ENCODE measurements around the gene KLF9. TPM values are rescaled to one million over a fixed set of nuclear protein-coding genes. Genes with fewer than 3 reads are reported as not detected.

KLF9 gene
- total RNA-seq, 1 experiment from 2014 or later: 7.0 TPM

DNA sequence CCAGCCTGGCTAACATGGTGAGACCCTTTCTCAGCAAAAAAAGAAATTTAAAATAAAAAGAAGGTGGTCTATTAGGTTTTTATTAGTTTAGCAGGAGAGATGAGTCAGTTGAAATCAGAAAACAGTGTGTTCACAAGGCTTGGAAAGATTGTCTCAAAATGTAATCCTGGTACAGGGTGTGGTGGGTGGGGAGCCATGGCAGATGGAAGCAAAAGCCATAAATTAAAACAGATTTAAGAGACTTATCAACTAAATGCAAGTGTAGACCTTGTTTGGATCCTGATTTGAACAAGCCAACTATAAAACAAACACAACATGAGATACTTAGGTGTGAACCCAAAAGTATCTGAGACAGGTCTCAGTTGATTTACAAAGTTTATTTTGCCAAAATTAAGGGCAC is 42.8 kb upstream of the KLF9 start:
- intact Hi-C loops (cut with micrococcal nuclease; ENCODE audit: unreplicated experiment): no loop called here
- H4K20me1 ChIP-seq (ENCODE audit: insufficient read depth): no peaks in the 10 kb centered on the region
- no peak overlapping the region for H3K4me3 ChIP-seq
- H3K27me3 ChIP-seq (ENCODE audit: insufficient read depth, low read depth): no peaks in the 10 kb centered on the region
- no peak for DNase-seq
- POLR2A ChIA-PET (ENCODE audit: unreplicated experiment): no interaction called here
- H3F3A ChIP-seq (ENCODE audit: insufficient read depth, low read depth): no peaks in the 10 kb centered on the region
- no peaks in the 10 kb centered on the region for H3K36me3 ChIP-seq (ENCODE audit: low read depth)
- H3K27ac ChIP-seq: no peak overlapping the region
- H3K4me2 ChIP-seq: no peak overlapping the region
- no peak overlapping the region for H2AFZ ChIP-seq
- no peaks in the 10 kb centered on the region for H3K9me3 ChIP-seq (ENCODE audit: insufficient read depth, low read depth)
- CTCF ChIA-PET: no interaction called here
- H3K79me2 ChIP-seq (ENCODE audit: low read depth): no peaks in the 10 kb centered on the region
- BruUV-seq (replicated peaks): no TSS peak
- H3K9me2 ChIP-seq (ENCODE audit: insufficient read depth): no peaks in the 10 kb centered on the region
- TF ChIP-seq EZH2 (IDR thresholded peaks at IDR 0.05; ENCODE audit: low read depth): no peak
- TF ChIP-seq, protein P1, sequence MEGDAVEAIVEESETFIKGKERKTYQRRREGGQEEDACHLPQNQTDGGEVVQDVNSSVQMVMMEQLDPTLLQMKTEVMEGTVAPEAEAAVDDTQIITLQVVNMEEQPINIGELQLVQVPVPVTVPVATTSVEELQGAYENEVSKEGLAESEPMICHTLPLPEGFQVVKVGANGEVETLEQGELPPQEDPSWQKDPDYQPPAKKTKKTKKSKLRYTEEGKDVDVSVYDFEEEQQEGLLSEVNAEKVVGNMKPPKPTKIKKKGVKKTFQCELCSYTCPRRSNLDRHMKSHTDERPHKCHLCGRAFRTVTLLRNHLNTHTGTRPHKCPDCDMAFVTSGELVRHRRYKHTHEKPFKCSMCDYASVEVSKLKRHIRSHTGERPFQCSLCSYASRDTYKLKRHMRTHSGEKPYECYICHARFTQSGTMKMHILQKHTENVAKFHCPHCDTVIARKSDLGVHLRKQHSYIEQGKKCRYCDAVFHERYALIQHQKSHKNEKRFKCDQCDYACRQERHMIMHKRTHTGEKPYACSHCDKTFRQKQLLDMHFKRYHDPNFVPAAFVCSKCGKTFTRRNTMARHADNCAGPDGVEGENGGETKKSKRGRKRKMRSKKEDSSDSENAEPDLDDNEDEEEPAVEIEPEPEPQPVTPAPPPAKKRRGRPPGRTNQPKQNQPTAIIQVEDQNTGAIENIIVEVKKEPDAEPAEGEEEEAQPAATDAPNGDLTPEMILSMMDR (conservative IDR thresholded peaks at IDR 0.05): no peak
- H3K4me1 ChIP-seq (replicated peaks; ENCODE audit: insufficient read depth): no peaks in the 10 kb centered on the region

DNA sequence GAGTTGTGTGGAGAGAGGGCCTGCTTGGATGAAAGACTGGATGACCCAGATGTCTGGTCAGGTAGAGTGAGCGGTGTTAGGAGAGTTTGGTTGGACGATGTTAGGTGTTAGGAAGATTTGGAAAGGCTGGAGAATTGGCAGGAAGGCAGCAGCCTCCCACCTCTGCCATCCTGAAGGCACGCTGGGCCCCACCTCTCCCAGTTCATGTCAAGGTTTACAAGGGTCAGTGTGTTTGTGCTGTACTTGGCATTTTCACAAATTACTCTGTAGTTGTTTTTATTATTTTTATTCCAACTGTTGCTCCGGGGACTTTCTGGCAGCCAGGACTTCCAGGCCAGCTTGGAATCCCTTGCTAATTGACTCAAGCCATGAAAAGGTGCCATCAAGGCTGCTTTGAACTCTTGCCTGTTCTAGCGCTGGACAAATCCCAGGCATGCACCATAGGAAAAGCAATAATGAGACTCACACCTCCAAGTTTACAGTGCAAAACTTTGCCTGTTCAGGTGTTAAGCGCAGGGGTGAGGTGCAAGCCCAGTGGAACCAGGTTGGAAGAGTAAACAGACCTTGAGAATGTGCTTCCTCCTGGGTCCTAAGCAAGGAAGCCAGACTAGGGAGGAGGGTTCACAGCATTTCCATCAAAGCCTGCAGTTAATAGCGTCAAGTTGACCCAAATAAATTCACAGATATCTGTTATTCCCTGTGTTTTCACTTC is 41.7 kb upstream of the KLF9 start:
- ChIA-PET CTCF (no interaction called here), POLR2A (ENCODE audit: unreplicated experiment) (no interaction called here)
- no TSS peak for BruUV-seq (replicated peaks)
- H3K27ac ChIP-seq: no peak overlapping the region
- H3K9me3 ChIP-seq (ENCODE audit: insufficient read depth, low read depth): no peaks in the 10 kb centered on the region
- H3F3A ChIP-seq (ENCODE audit: insufficient read depth, low read depth): no peaks in the 10 kb centered on the region
- TF ChIP-seq, protein P1 (conservative IDR thresholded peaks at IDR 0.05): no peak
- no peak for TF ChIP-seq EZH2 (IDR thresholded peaks at IDR 0.05; ENCODE audit: low read depth)
- H3K9me2 ChIP-seq (ENCODE audit: insufficient read depth): no peaks in the 10 kb centered on the region
- no peak overlapping the region for H2AFZ ChIP-seq
- no peaks in the 10 kb centered on the region for H3K27me3 ChIP-seq (ENCODE audit: insufficient read depth, low read depth)
- H3K4me2 ChIP-seq: no peak overlapping the region
- H3K4me3 ChIP-seq: no peak overlapping the region
- H4K20me1 ChIP-seq (ENCODE audit: insufficient read depth): no peaks in the 10 kb centered on the region
- H3K79me2 ChIP-seq (ENCODE audit: low read depth): no peaks in the 10 kb centered on the region
- no peaks in the 10 kb centered on the region for H3K4me1 ChIP-seq (replicated peaks; ENCODE audit: insufficient read depth)
- no peak for DNase-seq
- no peaks in the 10 kb centered on the region for H3K36me3 ChIP-seq (ENCODE audit: low read depth)
- intact Hi-C loops (cut with micrococcal nuclease; ENCODE audit: unreplicated experiment): no loop called here

DNA sequence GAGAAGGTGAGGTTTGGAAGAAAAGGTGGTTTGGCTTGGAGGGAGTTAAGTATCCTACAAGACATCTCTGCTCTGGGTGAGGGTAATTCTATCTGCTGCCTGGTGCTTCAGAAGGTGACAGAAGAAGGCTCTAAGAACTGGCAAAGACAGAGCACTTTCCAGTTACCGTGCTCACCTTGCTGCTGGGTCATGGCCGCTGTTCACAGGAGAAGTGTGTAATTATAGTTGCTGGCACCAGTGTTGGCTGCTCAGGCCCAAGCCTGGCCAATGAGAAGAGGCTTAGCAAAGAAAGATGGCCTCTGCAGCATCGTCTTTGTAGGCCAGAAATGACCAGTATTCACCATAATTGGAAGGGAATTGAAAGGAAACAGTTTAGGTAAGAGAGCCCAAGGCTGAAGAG is 37.9 kb upstream of the KLF9 start:
- Histone ChIP-seq H3K79me2 (ENCODE audit: low read depth) (no peaks in the 10 kb centered on the region), H3K27ac (no peak overlapping the region), H3K27me3 (ENCODE audit: insufficient read depth, low read depth) (no peaks in the 10 kb centered on the region), H4K20me1 (ENCODE audit: insufficient read depth) (no peaks in the 10 kb centered on the region), H3K9me3 (ENCODE audit: insufficient read depth, low read depth) (no peaks in the 10 kb centered on the region), H3K9me2 (ENCODE audit: insufficient read depth) (no peaks in the 10 kb centered on the region), H3K36me3 (ENCODE audit: low read depth) (no peaks in the 10 kb centered on the region), H3F3A (ENCODE audit: insufficient read depth, low read depth) (no peaks in the 10 kb centered on the region), H3K4me1 (replicated peaks; ENCODE audit: insufficient read depth) (no peaks in the 10 kb centered on the region), H3K4me2 (no peak overlapping the region), H3K4me3 (no peak overlapping the region), H2AFZ (no peak overlapping the region)
- no peak for DNase-seq
- no TSS peak for BruUV-seq (replicated peaks)
- TF ChIP-seq, protein P1 (conservative IDR thresholded peaks at IDR 0.05): no peak
- TF ChIP-seq EZH2 (IDR thresholded peaks at IDR 0.05; ENCODE audit: low read depth): no peak
- intact Hi-C loops (cut with micrococcal nuclease; ENCODE audit: unreplicated experiment): no loop called here
- POLR2A ChIA-PET (ENCODE audit: unreplicated experiment): no interaction called here
- CTCF ChIA-PET: no interaction called here
